Small intestine (tissue), 7 donors: ENCODE measurements around the gene SPATC1L. TPM values are rescaled to one million over a fixed set of nuclear protein-coding genes. Genes with fewer than 3 reads are reported as not detected.
"Not testable (repeated sequence)": the region's sequence is repeated elsewhere in the genome, so short reads cannot be mapped to it uniquely, and the experiment has no call there.

Experiments
- DNase-seq, 2 donors: peaks; one replicate each; pipeline versions ENCODE4 v3.0.0 to v3.0.0-alpha.2; 2013
- FAIRE-seq: peaks from 2 replicates; lab custom pipeline; 2012; peaks lifted over from hg19 to GRCh38; lab: Jason Lieb, UNC
- H3K27ac ChIP-seq, 3 donors: one replicate each; pipeline ENCODE4 v1.5.1; 2013; ENCODE audit warnings: low read length in 2 of 3, mild to moderate bottlenecking in 2 of 3, control low read depth in 1 of 3, inconsistent platforms in 1 of 3, low read depth in 1 of 3, moderate library complexity in 1 of 3
- H3K27me3 ChIP-seq, 3 donors: one replicate each; pipeline ENCODE4 v1.6.1; 2013; ENCODE audit warnings: low read length in 3 of 3, inconsistent platforms in 1 of 3; ENCODE audit not compliant: control insufficient read depth in 3 of 3, insufficient read depth in 3 of 3
- H3K36me3 ChIP-seq, 3 donors: one replicate each; pipeline ENCODE4 v1.6.1; 2013; ENCODE audit warnings: low read length in 3 of 3, inconsistent platforms in 1 of 3, low read depth in 1 of 3, mild to moderate bottlenecking in 1 of 3, moderate library complexity in 1 of 3; ENCODE audit not compliant: control insufficient read depth in 3 of 3, insufficient read depth in 2 of 3
- H3K4me1 ChIP-seq, 3 donors: one replicate each; pipeline ENCODE4 v1.6.1; 2013; ENCODE audit warnings: low read length in 2 of 3, inconsistent platforms in 1 of 3, low read depth in 1 of 3, mild to moderate bottlenecking in 1 of 3, moderate library complexity in 1 of 3; ENCODE audit not compliant: control insufficient read depth in 3 of 3, insufficient read depth in 2 of 3
- H3K4me3 ChIP-seq, 3 donors: one replicate each; pipeline ENCODE4 v1.5.1; 2013; ENCODE audit warnings: low read length in 3 of 3, control low read depth in 1 of 3, inconsistent platforms in 1 of 3, low read depth in 1 of 3, mild to moderate bottlenecking in 1 of 3, moderate library complexity in 1 of 3
- H3K9me3 ChIP-seq, 2 donors: one replicate each; pipeline ENCODE4 v1.6.1; 2013; ENCODE audit warnings: low read depth in 1 of 2, low read length in 1 of 2; ENCODE audit not compliant: control insufficient read depth in 2 of 2, insufficient read depth in 1 of 2
- WGBS, 3 donors: extraction: QIAGEN DNeasy Blood & Tissue Kit; methylation state at CpG; one replicate each; pipeline ENCODE4 v1.1.7; 2013; 5-methylcytosine and 5-hydroxymethylcytosine counted together
- polyA plus RNA-seq, 4 donors: library from polyadenylated mRNA; stranded (reverse) in 3 of 4; unstranded in 1 of 4; fragments of 200-250 nt in 3 of 4; fragments of 120-200 nt in 1 of 4; gene quantifications; one replicate each; pipeline versions ENCODE4 v1.2.1 to v1.2.3, GENCODE V29; 2013
- donor health status: healthy with polysubstance abuse.
- donor health status: control.
- donor health status: control.
- donor health status: Bipolar disorder and iron deficiency.
- donor health status: healthy.

SPATC1L gene
- polyA plus RNA-seq, 4 donors = 2.9 to 12.6 (median 8.2) TPM

DNA sequence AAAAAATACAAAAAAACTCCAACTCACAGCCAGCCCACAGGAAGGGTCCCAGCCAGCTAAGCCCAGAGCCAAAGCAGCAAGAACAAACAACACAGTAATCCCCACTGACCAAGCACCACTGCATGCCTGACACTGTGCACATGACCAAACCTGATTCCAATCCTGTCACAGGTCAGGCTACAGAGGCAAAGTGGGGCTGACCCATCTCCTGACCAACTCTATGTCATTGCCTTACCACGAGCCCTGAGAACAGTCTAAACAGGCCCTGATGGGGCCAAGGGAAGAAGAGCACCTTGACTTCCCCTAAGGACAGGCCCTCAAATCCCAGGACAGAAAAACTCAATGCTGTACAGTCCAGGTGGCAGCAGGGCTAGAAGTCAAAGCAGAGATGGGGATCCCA lies 41.9 kb upstream of the SPATC1L start:
- Histone ChIP-seq H3K4me1 (peaks cover 0 to 15% (median 5%) of the 10 kb centered on the region in 3 donors), H3K36me3 (peaks cover 0 to 20% (median 0%) of the 10 kb centered on the region in 3 donors), H3K27me3 (no peaks in the 10 kb centered on the region), H3K27ac (peak overlapping the region in 1 of 3 donors; percentile 2), H3K9me3 (no peaks in the 10 kb centered on the region), H3K4me3 (no peak overlapping the region)
- no peak for DNase-seq
- 87 to 94% (median 89%) methylated on average over 1 of the region's 1 CpG for WGBS, 3 donors
- FAIRE-seq = no peak

DNA sequence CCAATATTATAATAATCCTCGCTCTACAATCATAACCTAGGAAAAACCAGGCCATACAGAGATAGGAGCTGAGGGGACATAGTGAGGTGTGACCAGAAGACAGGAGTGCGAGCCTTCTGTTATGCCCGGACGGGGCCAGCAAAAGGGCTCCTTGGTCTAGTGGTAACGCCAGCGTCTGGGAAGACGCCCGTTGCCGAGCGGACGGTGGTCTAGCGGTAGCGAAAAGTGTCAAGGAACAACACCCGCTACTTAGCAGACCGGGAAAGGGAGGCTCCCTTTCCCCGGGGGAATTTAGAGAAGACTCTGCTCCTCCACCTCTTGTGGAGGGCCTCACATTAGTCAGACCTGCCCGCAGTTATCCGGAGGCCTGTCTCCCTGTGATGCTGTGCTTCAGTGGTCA lies 39.4 kb upstream of the SPATC1L start:
- H3K9me3 ChIP-seq, H3K27me3 ChIP-seq, H3K4me3 ChIP-seq, DNase-seq, FAIRE-seq, H3K27ac ChIP-seq: not testable (repeated sequence)
- peaks cover 3 to 42% (median 4%) of the 10 kb centered on the region in 3 donors for H3K36me3 ChIP-seq
- 94 to 95% (median 95%) methylated on average over 18 of the region's 18 CpGs for WGBS, 3 donors
- H3K4me1 ChIP-seq = peaks cover 0 to 11% (median 5%) of the 10 kb centered on the region in 3 donors

DNA sequence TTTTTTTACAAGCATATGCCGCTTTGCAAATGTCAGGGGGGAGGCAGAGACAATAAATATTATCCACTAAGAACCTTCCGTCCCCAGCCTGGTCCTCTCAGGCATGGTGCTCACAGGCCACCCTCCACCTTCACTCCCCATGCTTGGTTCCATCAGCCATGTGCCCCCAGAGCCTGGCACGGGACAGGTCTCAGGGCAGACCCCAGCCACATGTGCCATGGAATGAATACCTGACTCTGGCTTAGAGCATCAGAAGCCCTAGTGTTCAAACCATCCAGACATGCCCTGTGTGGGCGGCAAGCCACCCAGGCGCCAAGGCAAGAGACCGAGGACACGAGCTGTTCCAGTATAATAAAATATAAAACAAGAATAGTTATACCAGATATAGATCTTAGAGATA lies 39.0 kb upstream of the SPATC1L start:
- FAIRE-seq = no peak
- no peaks in the 10 kb centered on the region for H3K9me3 ChIP-seq
- 86 to 96% (median 90%) methylated on average over 7 of the region's 7 CpGs for WGBS, 3 donors
- no peak for DNase-seq
- no peak overlapping the region for H3K4me3 ChIP-seq
- no peaks in the 10 kb centered on the region for H3K27me3 ChIP-seq
- H3K36me3 ChIP-seq = peaks cover 3 to 42% (median 4%) of the 10 kb centered on the region in 3 donors
- peaks cover 0 to 11% (median 5%) of the 10 kb centered on the region in 3 donors for H3K4me1 ChIP-seq
- no peak overlapping the region for H3K27ac ChIP-seq

DNA sequence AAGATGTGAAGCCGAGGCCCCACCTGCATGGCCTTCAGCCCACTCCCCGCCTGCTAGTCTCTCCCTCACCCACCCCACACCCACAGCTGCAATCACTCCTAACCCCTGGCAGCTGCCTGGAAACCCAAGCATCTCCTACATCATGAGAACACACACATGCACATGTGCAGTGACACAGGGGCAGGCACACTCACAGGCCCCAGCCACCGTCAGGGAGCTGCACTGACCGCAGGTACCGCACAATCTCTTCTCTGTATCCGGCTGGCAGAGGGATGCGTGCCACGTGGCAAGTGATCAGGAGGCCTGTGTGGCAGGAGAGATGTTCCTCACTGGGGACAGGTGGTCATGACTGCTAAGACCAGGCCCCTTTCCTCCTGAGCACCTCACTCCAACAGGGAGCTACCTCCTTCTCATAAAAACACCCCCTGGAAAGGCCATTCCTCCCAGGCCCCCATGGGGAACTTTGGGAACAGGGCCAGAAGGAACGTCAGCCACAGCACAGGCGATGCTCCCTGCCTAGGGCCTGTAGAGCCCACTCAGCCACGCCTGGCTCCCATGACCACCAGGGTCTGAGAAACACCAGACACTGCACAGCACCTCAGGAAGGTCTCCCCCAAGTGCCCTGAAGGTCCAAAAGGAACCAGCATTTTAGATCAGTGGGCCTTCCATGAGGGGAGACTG lies 38.3 kb upstream of the SPATC1L start:
- WGBS, 3 donors = 83 to 92% (median 89%) methylated on average over 11 of the region's 11 CpGs
- FAIRE-seq (no peak), DNase-seq (no peak)
- Histone ChIP-seq H3K9me3 (no peaks in the 10 kb centered on the region), H3K27me3 (no peaks in the 10 kb centered on the region), H3K27ac (no peak overlapping the region), H3K4me1 (peaks cover 0 to 8% (median 5%) of the 10 kb centered on the region in 3 donors), H3K36me3 (peaks cover 3 to 43% (median 5%) of the 10 kb centered on the region in 3 donors), H3K4me3 (no peak overlapping the region)

DNA sequence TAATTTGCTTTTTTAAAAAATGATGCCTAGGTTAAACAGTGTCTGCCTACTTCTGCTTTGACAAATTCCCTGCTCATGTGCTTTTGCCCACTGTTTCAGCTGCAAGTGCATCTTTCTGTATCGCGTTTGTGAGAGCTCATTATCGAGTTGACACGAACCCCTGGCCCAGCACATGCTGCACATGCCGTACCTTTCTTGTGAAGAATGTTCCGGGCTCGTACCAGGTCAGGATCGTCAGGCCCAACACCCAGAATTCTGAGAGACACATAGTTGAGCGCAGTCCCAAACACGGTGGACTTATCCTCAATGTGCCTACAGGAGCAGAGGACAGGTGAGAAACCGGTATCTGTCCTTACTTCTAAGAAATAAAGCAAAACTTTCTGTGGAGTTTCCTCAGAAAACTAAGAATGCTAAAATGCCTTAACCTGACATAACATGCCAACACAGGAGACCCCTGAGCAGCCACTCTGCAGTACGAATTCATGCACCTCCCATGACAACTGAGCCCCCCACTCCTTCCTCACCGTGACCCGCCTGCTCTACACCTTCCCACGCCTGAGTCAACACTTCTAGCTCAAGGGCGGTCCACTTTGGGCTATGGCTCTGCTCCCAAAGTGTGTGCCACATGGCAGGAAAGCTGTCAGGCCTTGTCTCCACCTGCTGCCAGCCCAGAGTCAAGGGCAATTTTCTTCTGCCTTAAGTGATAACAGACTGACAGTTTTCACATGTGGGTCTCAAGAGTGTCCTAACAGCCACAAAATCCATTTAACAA lies 37.6 kb upstream of the SPATC1L start:
- Histone ChIP-seq H3K9me3 (no peaks in the 10 kb centered on the region), H3K27ac (no peak overlapping the region)
- 84 to 88% (median 86%) methylated on average over 16 of the region's 16 CpGs for WGBS, 3 donors

DNA sequence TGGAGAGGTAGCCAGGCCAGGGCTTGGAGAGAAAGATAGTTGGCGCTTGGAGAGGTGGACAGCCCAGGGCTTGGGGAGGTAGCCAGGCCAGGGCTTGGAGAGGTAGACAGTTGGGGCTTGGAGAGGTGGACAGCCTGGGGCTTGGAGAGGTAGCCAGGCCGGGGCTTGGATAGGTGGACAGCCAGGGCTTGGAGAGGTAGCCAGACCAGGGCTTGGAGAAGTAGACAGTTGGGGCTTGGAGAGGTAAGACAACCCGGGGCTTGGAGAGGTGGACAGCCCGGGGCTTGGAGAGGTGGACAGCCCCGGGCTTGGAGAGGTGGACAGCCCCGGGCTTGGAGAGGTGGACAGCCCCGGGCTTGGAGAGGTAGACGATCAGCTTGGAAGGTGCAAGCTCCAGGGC lies 36.6 kb upstream of the SPATC1L start:
- no peak overlapping the region for H3K27ac ChIP-seq
- DNase-seq (no peak), FAIRE-seq (no peak)
- peaks cover 3 to 51% (median 6%) of the 10 kb centered on the region in 3 donors for H3K36me3 ChIP-seq
- H3K9me3 ChIP-seq = no peaks in the 10 kb centered on the region
- no peak overlapping the region for H3K4me3 ChIP-seq
- 94 to 96% (median 94%) methylated on average over 8 of the region's 8 CpGs for WGBS, 3 donors
- no peaks in the 10 kb centered on the region for H3K4me1 ChIP-seq
- H3K27me3 ChIP-seq = no peaks in the 10 kb centered on the region

More for the DNA sequence above, 37.6 kb upstream of the SPATC1L start:
- Histone ChIP-seq H3K36me3 (peaks cover 3 to 45% (median 6%) of the 10 kb centered on the region in 3 donors), H3K4me3 (no peak overlapping the region), H3K27me3 (no peaks in the 10 kb centered on the region), H3K4me1 (peaks cover 0 to under 1% (median under 1%) of the 10 kb centered on the region in 3 donors)
- DNase-seq (no peak), FAIRE-seq (no peak)

DNA sequence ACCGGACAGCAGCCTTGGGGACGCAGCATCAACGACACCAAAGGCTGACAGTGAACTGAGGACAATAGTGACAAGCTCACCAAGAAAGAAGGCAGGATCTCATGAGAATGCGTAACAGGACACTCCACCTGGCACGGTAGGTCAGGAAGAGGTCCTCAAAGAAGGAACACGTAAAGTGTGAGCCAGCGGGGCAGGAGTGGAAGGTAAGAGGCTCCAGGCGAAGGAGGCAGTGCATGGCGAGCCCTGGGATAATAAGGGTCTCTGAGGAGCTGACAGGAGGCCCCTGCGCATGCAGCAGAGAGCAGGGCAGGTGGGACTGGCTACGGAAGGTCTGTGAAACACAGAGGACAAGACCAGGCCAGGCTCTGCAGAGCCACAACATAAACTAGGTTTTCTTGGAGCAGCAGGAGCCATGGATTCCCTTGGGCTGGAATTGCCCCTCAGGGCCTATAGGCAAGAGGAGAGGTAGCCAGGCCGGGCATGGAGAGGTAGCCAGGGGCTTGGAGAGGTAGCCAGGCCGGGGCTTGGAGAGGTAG lies 36.1 kb upstream of the SPATC1L start:
- Histone ChIP-seq H3K36me3 (peaks cover 3 to 53% (median 6%) of the 10 kb centered on the region in 3 donors), H3K27me3 (no peaks in the 10 kb centered on the region), H3K4me3 (no peak overlapping the region), H3K4me1 (no peaks in the 10 kb centered on the region), H3K9me3 (no peaks in the 10 kb centered on the region), H3K27ac (no peak overlapping the region)
- no peak for FAIRE-seq
- 93 to 97% (median 95%) methylated on average over 13 of the region's 13 CpGs for WGBS, 3 donors
- no peak for DNase-seq

DNA sequence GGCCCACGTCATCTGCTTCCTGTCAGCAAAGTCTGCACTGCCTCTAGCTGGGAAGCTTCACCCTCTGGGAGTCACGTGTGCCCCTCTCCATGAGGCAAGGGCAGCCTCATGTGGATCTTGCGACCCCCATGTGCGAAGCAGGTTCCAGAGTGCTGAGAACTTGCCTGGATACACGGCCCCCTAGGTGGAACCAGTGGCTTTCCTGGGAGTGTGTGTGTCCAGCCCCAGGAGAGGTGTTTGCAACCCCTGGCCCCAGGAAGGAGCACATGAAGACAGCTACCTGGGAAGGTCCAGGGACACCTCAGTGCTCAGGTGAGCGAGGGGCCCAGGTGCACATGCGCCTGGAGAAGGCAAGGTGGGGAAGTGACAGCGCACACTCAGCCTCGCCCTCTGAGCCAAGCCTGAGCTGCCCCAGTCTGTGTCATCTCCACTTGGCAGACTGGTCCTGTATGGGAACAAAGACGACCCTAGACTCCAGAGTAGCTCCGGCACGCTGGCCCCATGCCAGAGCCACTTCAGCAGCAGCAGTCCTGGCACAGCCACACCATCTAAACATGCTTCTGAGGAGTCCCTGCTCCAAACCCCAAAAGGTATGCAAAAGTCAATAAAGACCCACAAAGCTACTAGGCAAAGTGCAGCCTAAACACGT lies 35.5 kb upstream of the SPATC1L start:
- Histone ChIP-seq H3K4me3 (no peak overlapping the region), H3K9me3 (no peaks in the 10 kb centered on the region), H3K27me3 (no peaks in the 10 kb centered on the region), H3K27ac (no peak overlapping the region), H3K4me1 (no peaks in the 10 kb centered on the region), H3K36me3 (peaks cover 3 to 54% (median 6%) of the 10 kb centered on the region in 3 donors)
- FAIRE-seq (no peak), DNase-seq (no peak)
- 80 to 83% (median 82%) methylated on average over 13 of the region's 13 CpGs for WGBS, 3 donors
